Breast epithelium (tissue), 3 donors: ENCODE results near the gene HIBCH.

Experiments used
- POLR2A ChIP-seq: fragments of 450-650 bp; IDR thresholded peaks from one replicate; pipeline ENCODE4 v1.6.1; 2016; ENCODE audit warnings: antibody characterized with exemption, mild to moderate bottlenecking, moderate library complexity
- POLR2AphosphoS5 ChIP-seq, 3 donors: sonication (generic); formaldehyde crosslinking; IDR thresholded peaks; one replicate each; pipeline ENCODE4 v1.6.1; 2017; ENCODE audit warnings: antibody characterized with exemption in 3 of 3
- TF ChIP-seq, protein P1 (sequence below), 3 donors: fragments of 450-650 bp; IDR thresholded peaks; one replicate each; pipeline ENCODE4 v1.5.1; 2016 to 2017; ENCODE audit warnings: antibody characterized with exemption in 3 of 3, mild to moderate bottlenecking in 3 of 3, moderate library complexity in 3 of 3

DNA sequence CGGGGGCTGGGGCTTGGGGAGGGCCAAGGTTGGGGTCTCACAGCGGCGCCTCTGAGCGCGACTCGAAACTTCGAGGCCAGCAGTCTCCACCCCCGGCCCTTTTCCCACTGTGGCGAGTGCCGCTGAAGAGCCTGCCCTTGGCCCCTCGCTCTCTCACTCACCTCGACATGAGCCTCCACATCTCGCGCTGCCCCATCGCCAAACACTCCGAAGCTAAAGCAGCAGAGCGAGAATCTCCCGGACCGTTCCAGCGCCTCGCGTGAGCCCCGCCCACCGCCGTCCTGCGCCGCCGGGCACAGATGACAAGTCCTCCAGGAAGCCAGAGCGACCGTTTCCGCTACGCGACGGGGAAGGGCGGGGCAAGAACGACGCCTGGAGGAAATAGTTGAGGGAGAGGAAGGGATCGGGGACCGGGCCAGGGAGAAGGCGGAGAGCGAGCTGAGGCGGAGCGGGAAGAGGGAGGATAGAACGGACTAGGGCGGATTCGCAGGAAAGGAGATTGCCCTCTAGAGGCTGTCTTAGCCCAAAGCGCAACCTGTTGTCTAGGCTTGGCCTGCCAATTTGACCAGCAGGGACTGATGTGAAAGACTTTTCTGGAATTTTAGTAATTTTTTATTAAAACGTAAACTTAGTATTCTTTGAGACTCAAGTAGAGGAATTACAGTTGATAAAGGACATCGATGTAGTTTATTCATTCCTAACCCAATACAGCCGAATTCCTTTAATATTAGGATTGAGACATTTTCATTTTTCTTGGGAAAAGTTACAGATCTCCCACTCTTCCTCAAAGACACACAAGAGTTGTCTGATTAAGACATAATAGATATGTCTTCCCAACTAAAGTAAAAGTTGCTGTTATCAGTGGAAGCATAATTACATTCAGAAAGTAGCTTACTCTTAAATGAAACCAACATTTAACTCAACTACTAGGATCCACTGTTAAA lies at the start of gene HIBCH:
- TF ChIP-seq, protein P1, sequence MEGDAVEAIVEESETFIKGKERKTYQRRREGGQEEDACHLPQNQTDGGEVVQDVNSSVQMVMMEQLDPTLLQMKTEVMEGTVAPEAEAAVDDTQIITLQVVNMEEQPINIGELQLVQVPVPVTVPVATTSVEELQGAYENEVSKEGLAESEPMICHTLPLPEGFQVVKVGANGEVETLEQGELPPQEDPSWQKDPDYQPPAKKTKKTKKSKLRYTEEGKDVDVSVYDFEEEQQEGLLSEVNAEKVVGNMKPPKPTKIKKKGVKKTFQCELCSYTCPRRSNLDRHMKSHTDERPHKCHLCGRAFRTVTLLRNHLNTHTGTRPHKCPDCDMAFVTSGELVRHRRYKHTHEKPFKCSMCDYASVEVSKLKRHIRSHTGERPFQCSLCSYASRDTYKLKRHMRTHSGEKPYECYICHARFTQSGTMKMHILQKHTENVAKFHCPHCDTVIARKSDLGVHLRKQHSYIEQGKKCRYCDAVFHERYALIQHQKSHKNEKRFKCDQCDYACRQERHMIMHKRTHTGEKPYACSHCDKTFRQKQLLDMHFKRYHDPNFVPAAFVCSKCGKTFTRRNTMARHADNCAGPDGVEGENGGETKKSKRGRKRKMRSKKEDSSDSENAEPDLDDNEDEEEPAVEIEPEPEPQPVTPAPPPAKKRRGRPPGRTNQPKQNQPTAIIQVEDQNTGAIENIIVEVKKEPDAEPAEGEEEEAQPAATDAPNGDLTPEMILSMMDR (IDR thresholded peaks at IDR 0.05): peak in 2 of 3 donors; percentile 69 to 70
- peak; percentile 91 to 93 (median 91) for TF ChIP-seq POLR2AphosphoS5 (IDR thresholded peaks at IDR 0.05)
- peak; percentile 37 for TF ChIP-seq POLR2A
